HG03045 (cell line): ENCODE results near the gene LRRC73.

Experiments
- ATAC-seq: cut with Tn5 transposase; IDR thresholded peaks from one replicate; pipeline ENCODE4 v1.9.1; 2021; ENCODE audit warnings: mild to moderate bottlenecking, moderate library complexity; ENCODE audit not compliant: unreplicated experiment

The LRRC73 gene

GRCh38 chr6:43493833-43494232, 16.3 kb downstream of the LRRC73 start:
- no peak for ATAC-seq

- no peak for ATAC-seq
These were observed 16.9 kb downstream of the LRRC73 start for GRCh38 chr6:43493230-43493629.

- no peak for ATAC-seq
These were observed 17.5 kb downstream of the LRRC73 start for GRCh38 chr6:43492673-43493072.

GRCh38 chr6:43491750-43492661, 18.1 kb downstream of the LRRC73 start:
- no peak for ATAC-seq

GRCh38 chr6:43490523-43490939, 19.6 kb downstream of the LRRC73 start:
- ATAC-seq = no peak

GRCh38 chr6:43489277-43490072, 20.7 kb downstream of the LRRC73 start:
- ATAC-seq = no peak

- ATAC-seq = no peak
These were observed 21.4 kb downstream of the LRRC73 start for GRCh38 chr6:43488667-43489276.

GRCh38 chr6:43481591-43482236, 28.4 kb downstream of the LRRC73 start:
- ATAC-seq = no peak

- no peak for ATAC-seq
These were observed 29.1 kb downstream of the LRRC73 start for GRCh38 chr6:43481075-43481474.

- no peak for ATAC-seq
These were observed 32.2 kb downstream of the LRRC73 start for GRCh38 chr6:43478008-43478372.

- ATAC-seq = peak; percentile 91
These were observed 32.7 kb downstream of the LRRC73 start, which contains the start of gene TJAP1 for GRCh38 chr6:43477235-43478007. TJAP1 (plus strand) TSS chr6:43477570; CDS start chr6:43499002, 21,432 bp downstream.

GRCh38 chr6:43476746-43477145, 33.4 kb downstream of the LRRC73 start:
- ATAC-seq = no peak

GRCh38 chr6:43475516-43475915, 34.6 kb downstream of the LRRC73 start:
- ATAC-seq = no peak

- no peak for ATAC-seq
These were observed 37.6 kb downstream of the LRRC73 start for GRCh38 chr6:43472515-43472914.

- ATAC-seq = no peak
These were observed 38.7 kb downstream of the LRRC73 start for GRCh38 chr6:43471399-43471798.

- no peak for ATAC-seq
These were observed 40.2 kb downstream of the LRRC73 start for GRCh38 chr6:43469947-43470346.

GRCh38 chr6:43468748-43469681, 41.1 kb downstream of the LRRC73 start:
- ATAC-seq = no peak

- ATAC-seq = no peak
These were observed 41.9 kb downstream of the LRRC73 start for GRCh38 chr6:43468240-43468639.

- no peak for ATAC-seq
These were observed 42.4 kb downstream of the LRRC73 start for GRCh38 chr6:43467752-43468151.
